HG03378 (cell line): Measurements from ENCODE around the gene INAFM1.

Experiments
- ATAC-seq: cut with Tn5 transposase; IDR thresholded peaks from one replicate; pipeline ENCODE4 v1.9.1; 2021; ENCODE audit warnings: mild to moderate bottlenecking, moderate library complexity; ENCODE audit not compliant: unreplicated experiment

Gene INAFM1

GRCh38 chr19:47309038-47309437 is 34.4 kb downstream of the INAFM1 start:
- ATAC-seq, result no peak

GRCh38 chr19:47309608-47310007 is 34.9 kb downstream of the INAFM1 start, which contains the start of gene C5AR1:
Gene C5AR1, plus strand, starts transcription at chr19:47309861. Its CDS starts 35 bp downstream, at chr19:47309896.
- ATAC-seq, result no peak

GRCh38 chr19:47310323-47310722 is 35.6 kb downstream of the INAFM1 start:
- no peak for ATAC-seq

- no peak for ATAC-seq
Observed at GRCh38 chr19:47310819-47311218, 36.1 kb downstream of the INAFM1 start.

GRCh38 chr19:47312366-47313006 is 37.8 kb downstream of the INAFM1 start:
- ATAC-seq, result no peak

GRCh38 chr19:47313754-47314295 is 39.1 kb downstream of the INAFM1 start:
- ATAC-seq, result no peak

- ATAC-seq, result no peak
Observed at GRCh38 chr19:47315125-47315821, 40.6 kb downstream of the INAFM1 start.

- no peak for ATAC-seq
Observed at GRCh38 chr19:47316513-47316912, 41.8 kb downstream of the INAFM1 start.

- no peak for ATAC-seq
Observed at GRCh38 chr19:47319923-47320871, 45.5 kb downstream of the INAFM1 start.

GRCh38 chr19:47321630-47322029 is 46.9 kb downstream of the INAFM1 start:
- no peak for ATAC-seq

GRCh38 chr19:47322058-47322457 is 47.4 kb downstream of the INAFM1 start:
- no peak for ATAC-seq

- ATAC-seq, result no peak
Observed at GRCh38 chr19:47323409-47323808, 48.7 kb downstream of the INAFM1 start.

- no peak for ATAC-seq
Observed at GRCh38 chr19:47323872-47324271, 49.2 kb downstream of the INAFM1 start.

- no peak for ATAC-seq
Observed at GRCh38 chr19:47324502-47324901, 49.8 kb downstream of the INAFM1 start.
